K562 (cell line): ENCODE data around the gene LY6G6F. TPM values are rescaled to one million over a fixed set of nuclear protein-coding genes. Genes with fewer than 3 reads are reported as not detected.

Experiments used
- CCNT2 ChIP-seq: IDR thresholded peaks from 2 replicates; pipeline ENCODE4 v1.6.1; 2011; ENCODE audit warnings: borderline replicate concordance, low read depth, mild to moderate bottlenecking, moderate library complexity, mixed read lengths, low read length; ENCODE audit not compliant: insufficient read length; ENCODE audit errors: extremely low read depth
- CHD2 ChIP-seq: IDR thresholded peaks from 2 replicates; pipeline ENCODE4 v1.6.1; 2011; ENCODE audit warnings: low read depth, low read length
- E4F1 ChIP-seq: fragments of 250-450 bp; sonication (Bioruptor Pico); IDR thresholded peaks from 2 replicates; pipeline ENCODE4 v1.5.0; 2021; ENCODE audit warnings: mild to moderate bottlenecking, borderline replicate concordance
- FUS ChIP-seq: fragments of 200-400 bp; formaldehyde crosslinking; optimal IDR thresholded peaks from 2 replicates; pipeline ENCODE3; 2017; ENCODE audit warnings: low read depth, low read length
- ILF3 ChIP-seq: fragments of 450-650 bp; IDR thresholded peaks from 2 replicates; pipeline ENCODE4 v1.6.1; 2018; ENCODE audit warnings: antibody characterized with exemption, mild to moderate bottlenecking, moderate library complexity, borderline replicate concordance
- MTF1 ChIP-seq: fragments of 250-450 bp; sonication (Bioruptor Pico); IDR thresholded peaks from 2 replicates; pipeline ENCODE4 v1.9.0; 2021; ENCODE audit warnings: moderate library complexity, mild to moderate bottlenecking, inconsistent platforms, borderline replicate concordance
- RB1 ChIP-seq: fragments of 450-650 bp; IDR thresholded peaks from 2 replicates; pipeline ENCODE4 v1.6.1; 2017; ENCODE audit warnings: low read depth, mild to moderate bottlenecking
- THRAP3 ChIP-seq: fragments of 450-650 bp; IDR thresholded peaks from 2 replicates; pipeline ENCODE4 v1.6.1; 2016; ENCODE audit warnings: mild to moderate bottlenecking, inconsistent platforms, borderline replicate concordance
- XRCC5 ChIP-seq: fragments of 200-400 bp; formaldehyde crosslinking; IDR thresholded peaks from 2 replicates; pipeline ENCODE4 v1.6.1; 2017; ENCODE audit warnings: low read depth, mild to moderate bottlenecking, low read length
- ZFP36 ChIP-seq: fragments of 150-350 bp; IDR thresholded peaks from 2 replicates; pipeline ENCODE4 v1.6.1; 2018; ENCODE audit warnings: low read length, low read depth; ENCODE audit not compliant: partially characterized antibody
- ZNF121 ChIP-seq: sonication (generic); formaldehyde crosslinking; conservative IDR thresholded peaks from 2 replicates; pipeline ENCODE4 v1.8.0; 2022; ENCODE audit warnings: missing genetic modification reagents
- ZNF766 ChIP-seq: fragments of 200-800 bp; sonication (Bioruptor generic); conservative IDR thresholded peaks from 2 replicates; pipeline ENCODE4 v1.6.1; 2016; ENCODE audit warnings: missing genetic modification characterization, missing compliant biosample characterization
- polyA plus RNA-seq, 8 experiments: library from polyadenylated mRNA; depleted of rRNA in 4 of 8; stranded (reverse) in 5 of 8; unstranded in 3 of 8; fragments of >200 nt; fragmentation: Nextera tagmentation in 2 of 8; fragmentation: Illumina TruSeq in 1 of 8; extraction: Ambion mirVana in 2 of 8; extraction: Trizol in 1 of 8; gene quantifications; 2 replicates each; pipeline versions ENCODE4 v1.2.1 to v1.2.3, GENCODE V29; 2011 to 2014; ENCODE audit warnings: inconsistent platforms in 1 of 8, missing spikeins in 1 of 8
- total RNA-seq, 7 experiments: library from RNA; depleted of rRNA in 6 of 7; stranded (reverse); fragments of >200 nt in 6 of 7; fragmentation: Illumina TruSeq in 2 of 7; extraction: Trizol in 2 of 7; gene quantifications; 2 replicates each; pipeline versions ENCODE4 v1.2.1 to v1.2.3, GENCODE V29; 2011 to 2021; ENCODE audit warnings: low replicate concordance in 1 of 7
- TF ChIP-seq, protein P1 (sequence below), 2 experiments: fragments of 450-650 bp; formaldehyde crosslinking in 1 of 2; IDR thresholded peaks; 2 replicates each; pipeline versions ENCODE4 v1.4.0 to v1.6.1; 2014 to 2020; ENCODE audit warnings: mild to moderate bottlenecking in 2 of 2, borderline replicate concordance in 1 of 2, low read depth in 1 of 2
- TF ChIP-seq, protein P2 (sequence below): fragments of 450-650 bp; IDR thresholded peaks from 2 replicates; pipeline ENCODE4 v1.6.1; 2018; ENCODE audit warnings: mild to moderate bottlenecking, low read depth; ENCODE audit not compliant: partially characterized antibody

LY6G6F gene
- total and polyA plus RNA-seq, 9 of the 15 experiments (the other 6 are each of a cell fraction or from before 2014, with no cell fraction given): 0.14 to 0.50 (median 0.28) TPM; not detected in 2

DNA sequence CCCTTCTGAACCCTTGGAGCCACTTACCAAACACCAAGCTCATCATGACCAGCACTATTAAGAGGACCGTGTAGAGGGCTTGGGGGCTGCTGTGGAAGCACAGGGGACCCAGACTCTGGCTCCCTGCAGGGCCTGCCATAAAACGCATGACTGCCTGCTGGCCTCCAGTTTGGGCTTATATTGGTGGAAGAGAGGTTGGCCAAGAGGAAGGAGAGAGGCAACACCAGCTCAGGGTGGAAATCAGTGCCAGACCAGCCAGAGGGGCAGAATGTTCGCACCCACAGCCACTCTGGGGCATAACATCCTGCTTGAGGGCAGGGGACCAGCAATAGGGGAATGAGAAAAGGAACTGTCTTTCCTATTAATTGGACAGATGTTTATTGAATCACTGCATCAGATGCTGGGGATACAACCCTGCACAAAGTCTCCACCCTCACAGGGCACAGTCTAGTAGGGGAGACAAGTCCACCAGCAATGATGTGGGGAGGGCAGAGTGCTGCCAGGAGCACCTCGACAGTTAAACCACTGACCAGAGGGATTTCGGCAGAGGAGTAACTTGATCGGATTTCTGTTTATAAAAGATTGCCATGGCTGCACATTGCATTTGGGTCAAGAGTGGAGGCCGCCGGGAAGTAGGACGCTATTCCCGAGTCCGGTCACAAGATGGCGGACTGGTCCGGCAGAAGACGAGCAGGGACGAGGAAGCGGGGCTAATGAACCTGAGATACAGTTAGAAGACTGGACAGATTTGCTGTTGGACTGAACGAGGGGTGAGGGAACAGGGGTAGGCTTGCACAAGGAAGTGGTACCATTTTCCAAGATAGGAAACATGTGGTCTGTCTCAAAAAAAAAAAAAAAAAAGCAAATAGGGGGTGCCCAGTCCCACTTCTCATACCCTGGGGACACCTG, 26.2 kb upstream of the LY6G6F start, which contains the start of gene LY6G5C (continued):
- TF ChIP-seq, protein P1, sequence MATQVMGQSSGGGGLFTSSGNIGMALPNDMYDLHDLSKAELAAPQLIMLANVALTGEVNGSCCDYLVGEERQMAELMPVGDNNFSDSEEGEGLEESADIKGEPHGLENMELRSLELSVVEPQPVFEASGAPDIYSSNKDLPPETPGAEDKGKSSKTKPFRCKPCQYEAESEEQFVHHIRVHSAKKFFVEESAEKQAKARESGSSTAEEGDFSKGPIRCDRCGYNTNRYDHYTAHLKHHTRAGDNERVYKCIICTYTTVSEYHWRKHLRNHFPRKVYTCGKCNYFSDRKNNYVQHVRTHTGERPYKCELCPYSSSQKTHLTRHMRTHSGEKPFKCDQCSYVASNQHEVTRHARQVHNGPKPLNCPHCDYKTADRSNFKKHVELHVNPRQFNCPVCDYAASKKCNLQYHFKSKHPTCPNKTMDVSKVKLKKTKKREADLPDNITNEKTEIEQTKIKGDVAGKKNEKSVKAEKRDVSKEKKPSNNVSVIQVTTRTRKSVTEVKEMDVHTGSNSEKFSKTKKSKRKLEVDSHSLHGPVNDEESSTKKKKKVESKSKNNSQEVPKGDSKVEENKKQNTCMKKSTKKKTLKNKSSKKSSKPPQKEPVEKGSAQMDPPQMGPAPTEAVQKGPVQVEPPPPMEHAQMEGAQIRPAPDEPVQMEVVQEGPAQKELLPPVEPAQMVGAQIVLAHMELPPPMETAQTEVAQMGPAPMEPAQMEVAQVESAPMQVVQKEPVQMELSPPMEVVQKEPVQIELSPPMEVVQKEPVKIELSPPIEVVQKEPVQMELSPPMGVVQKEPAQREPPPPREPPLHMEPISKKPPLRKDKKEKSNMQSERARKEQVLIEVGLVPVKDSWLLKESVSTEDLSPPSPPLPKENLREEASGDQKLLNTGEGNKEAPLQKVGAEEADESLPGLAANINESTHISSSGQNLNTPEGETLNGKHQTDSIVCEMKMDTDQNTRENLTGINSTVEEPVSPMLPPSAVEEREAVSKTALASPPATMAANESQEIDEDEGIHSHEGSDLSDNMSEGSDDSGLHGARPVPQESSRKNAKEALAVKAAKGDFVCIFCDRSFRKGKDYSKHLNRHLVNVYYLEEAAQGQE (IDR thresholded peaks at IDR 0.05; ENCODE audit: borderline replicate concordance): peak; percentile 95
- TF ChIP-seq, protein P1 (CRISPR knock-in tag; IDR thresholded peaks at IDR 0.05; ENCODE audit: low read depth): no peak
- TF ChIP-seq FUS (no peak), ILF3 (no peak), MTF1 (CRISPR knock-in tag) (no peak), THRAP3 (no peak), ZNF766 (no peak), XRCC5 (0 out of 2 replicates have a peak, but pooled peaks have one; percentile 55), ZNF121 (no peak), RB1 (peak; percentile 84; the same call in 1 of the 2 replicates), CHD2 (0 out of 2 replicates have a peak, but pooled peaks have one; percentile 26), E4F1 (CRISPR knock-in tag) (no peak), ZFP36 (no peak), CCNT2 (no peak)
- TF ChIP-seq, protein P2, sequence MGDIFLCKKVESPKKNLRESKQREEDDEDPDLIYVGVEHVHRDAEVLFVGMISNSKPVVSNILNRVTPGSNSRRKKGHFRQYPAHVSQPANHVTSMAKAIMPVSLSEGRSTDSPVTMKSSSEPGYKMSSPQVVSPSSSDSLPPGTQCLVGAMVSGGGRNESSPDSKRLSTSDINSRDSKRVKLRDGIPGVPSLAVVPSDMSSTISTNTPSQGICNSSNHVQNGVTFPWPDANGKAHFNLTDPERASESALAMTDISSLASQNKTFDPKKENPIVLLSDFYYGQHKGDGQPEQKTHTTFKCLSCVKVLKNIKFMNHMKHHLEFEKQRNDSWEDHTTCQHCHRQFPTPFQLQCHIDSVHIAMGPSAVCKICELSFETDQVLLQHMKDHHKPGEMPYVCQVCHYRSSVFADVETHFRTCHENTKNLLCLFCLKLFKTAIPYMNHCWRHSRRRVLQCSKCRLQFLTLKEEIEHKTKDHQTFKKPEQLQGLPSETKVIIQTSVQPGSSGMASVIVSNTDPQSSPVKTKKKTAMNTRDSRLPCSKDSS: no peak
